ENCODE data around the gene ACOD1. TPM values are rescaled to one million over a fixed set of nuclear protein-coding genes. Genes with fewer than 3 reads are reported as not detected.

ACOD1 gene
- polyA plus RNA-seq, 1 of the 3 experiments (the other 2 are of a cell fraction) = not detected

GRCh38 chr13:77000475-77000874 lies 52.2 kb downstream of the ACOD1 start:
- peaks cover 22% of the 10 kb centered on the region for H3F3A ChIP-seq (replicated peaks; ENCODE audit: insufficient read depth)
- H3K27me3 ChIP-seq (ENCODE audit: insufficient read depth) = no peaks in the 10 kb centered on the region
- TF ChIP-seq POLR2AphosphoS5 (IDR thresholded peaks at IDR 0.05; ENCODE audit: low read depth, low read length) = no peak
- no peak for TF ChIP-seq SIN3A (IDR thresholded peaks at IDR 0.05; ENCODE audit: borderline replicate concordance, low read depth, low read length)
- no peak for TF ChIP-seq USF2 (IDR thresholded peaks at IDR 0.05; ENCODE audit: borderline replicate concordance, low read depth, low read length)
- TF ChIP-seq FOXJ3 (CRISPR knock-in tag; IDR thresholded peaks at IDR 0.05) = no peak
- TF ChIP-seq EZH2phosphoT487 (IDR thresholded peaks at IDR 0.05; ENCODE audit: borderline replicate concordance, low read depth) = no peak
- TF ChIP-seq REST (IDR thresholded peaks at IDR 0.05; ENCODE audit: low read depth, low read length) = no peak
- no peak for TF ChIP-seq RAD21 (IDR thresholded peaks at IDR 0.05; ENCODE audit: low read length)
- no peak for TF ChIP-seq USF1 (IDR thresholded peaks at IDR 0.05; ENCODE audit: borderline replicate concordance, low read depth)
- no peak for TF ChIP-seq RCOR1 (IDR thresholded peaks at IDR 0.05; ENCODE audit: low read length)
- TF ChIP-seq CHD2 (IDR thresholded peaks at IDR 0.05; ENCODE audit: low read length, partially characterized antibody) = no peak
- no peak for TF ChIP-seq NFIC (IDR thresholded peaks at IDR 0.05; ENCODE audit: borderline replicate concordance)
- no peak for TF ChIP-seq IRF3 (IDR thresholded peaks at IDR 0.05; ENCODE audit: low read depth, low read length)
- no peak for TF ChIP-seq ELF1 (IDR thresholded peaks at IDR 0.05)
- no peak for TF ChIP-seq GABPA (IDR thresholded peaks at IDR 0.05; ENCODE audit: low read depth)
- TF ChIP-seq YY1 (IDR thresholded peaks at IDR 0.05; ENCODE audit: low read depth) = no peak
- H3K36me3 ChIP-seq (replicated peaks in 1 of 2; ENCODE audit: control insufficient read depth in 1 of 2, insufficient read depth in 2 of 2, low read length in 1 of 2) = peaks cover 54 to 71% of the 10 kb centered on the region in 2 experiments
- CTCF ChIA-PET = interaction anchor here (3.2 to 4.8 kb wide), 2 partner anchors 7 to 20 kb away, joined by 17 read pairs; no protein-coding TSS in a partner anchor
- H3K4me1 ChIP-seq (ENCODE audit: control insufficient read depth in 1 of 2, insufficient read depth in 2 of 2, low read depth in 1 of 2, low read length in 1 of 2) = peaks cover 0 to 6% of the 10 kb centered on the region in 2 experiments; a peak in 2 of 4 replicates
- DNase-seq = no peak
- H3K4me2 ChIP-seq = no peak overlapping the region
- POLR2A ChIA-PET = no interaction called here
- H3K79me2 ChIP-seq (ENCODE audit: insufficient read depth) = peaks cover 20% of the 10 kb centered on the region; the same call in 1 of the 2 replicates
- no peak overlapping the region for H3K27ac ChIP-seq (ENCODE audit: low read depth in 2 of 2, low read length in 1 of 2)
- H2AFZ ChIP-seq (ENCODE audit: low read depth) = no peak overlapping the region
- 100% methylated on average over 1 of the region's 1 CpG for WGBS (ENCODE audit: low lambda C conversion rate)
- no peak overlapping the region for H3K9ac ChIP-seq
- no peaks in the 10 kb centered on the region for H3K9me3 ChIP-seq
- H3K9me2 ChIP-seq = no peaks in the 10 kb centered on the region
- H4K20me1 ChIP-seq (ENCODE audit: insufficient read depth) = 0 out of 2 replicates have a peak, but pooled peaks cover 4% of the 10 kb centered on the region
- no peak overlapping the region for H3K4me3 ChIP-seq (ENCODE audit: low read depth in 2 of 2, low read length in 1 of 2)
